GM18870 (cell line): ENCODE results near the gene PDE9A.

ENCODE experiments used
- ATAC-seq: cut with Tn5 transposase; IDR thresholded peaks from one replicate; pipeline ENCODE4 v1.9.1; 2021; ENCODE audit warnings: moderate library complexity; ENCODE audit not compliant: unreplicated experiment

PDE9A gene

DNA sequence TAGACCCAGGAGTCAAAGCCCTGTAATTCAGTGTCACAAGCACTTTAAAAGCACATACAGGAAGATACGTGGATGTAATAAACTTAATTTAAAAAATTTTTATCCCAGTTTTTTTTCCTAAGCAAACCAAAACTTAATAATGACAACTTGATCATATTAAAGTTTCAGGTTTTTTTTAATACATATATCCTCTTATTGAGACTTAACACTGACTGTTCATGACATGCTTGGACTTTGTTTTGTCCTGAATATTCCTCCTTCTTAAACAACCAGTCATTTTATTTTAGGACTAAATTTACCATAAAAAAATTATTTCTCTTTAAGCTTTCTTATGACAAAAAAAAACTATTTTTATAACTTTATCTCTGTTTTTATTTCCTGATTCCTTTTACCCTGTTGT is 161.8 kb downstream of the PDE9A start:
- ATAC-seq: no peak

DNA sequence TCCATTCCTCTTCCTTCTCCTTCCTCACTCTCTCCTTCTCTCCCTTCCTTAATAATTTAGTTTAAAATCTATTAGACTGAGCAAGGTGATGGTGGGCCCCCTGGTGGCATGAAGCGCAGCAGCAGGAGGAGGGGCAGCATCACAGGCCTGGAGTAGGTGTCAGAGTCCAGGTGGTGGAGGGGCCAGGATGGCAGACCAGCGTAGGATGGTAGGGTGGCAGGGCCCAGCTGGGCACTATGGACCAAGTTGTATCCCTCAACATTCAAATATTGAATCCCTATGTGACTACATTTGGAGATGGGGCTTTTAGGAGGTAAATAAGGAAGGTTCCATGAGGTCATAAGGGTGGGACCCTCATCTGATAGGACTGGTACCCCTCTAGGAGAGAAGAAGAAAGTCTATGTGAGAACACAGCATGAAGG is 164.9 kb downstream of the PDE9A start:
- no peak for ATAC-seq

DNA sequence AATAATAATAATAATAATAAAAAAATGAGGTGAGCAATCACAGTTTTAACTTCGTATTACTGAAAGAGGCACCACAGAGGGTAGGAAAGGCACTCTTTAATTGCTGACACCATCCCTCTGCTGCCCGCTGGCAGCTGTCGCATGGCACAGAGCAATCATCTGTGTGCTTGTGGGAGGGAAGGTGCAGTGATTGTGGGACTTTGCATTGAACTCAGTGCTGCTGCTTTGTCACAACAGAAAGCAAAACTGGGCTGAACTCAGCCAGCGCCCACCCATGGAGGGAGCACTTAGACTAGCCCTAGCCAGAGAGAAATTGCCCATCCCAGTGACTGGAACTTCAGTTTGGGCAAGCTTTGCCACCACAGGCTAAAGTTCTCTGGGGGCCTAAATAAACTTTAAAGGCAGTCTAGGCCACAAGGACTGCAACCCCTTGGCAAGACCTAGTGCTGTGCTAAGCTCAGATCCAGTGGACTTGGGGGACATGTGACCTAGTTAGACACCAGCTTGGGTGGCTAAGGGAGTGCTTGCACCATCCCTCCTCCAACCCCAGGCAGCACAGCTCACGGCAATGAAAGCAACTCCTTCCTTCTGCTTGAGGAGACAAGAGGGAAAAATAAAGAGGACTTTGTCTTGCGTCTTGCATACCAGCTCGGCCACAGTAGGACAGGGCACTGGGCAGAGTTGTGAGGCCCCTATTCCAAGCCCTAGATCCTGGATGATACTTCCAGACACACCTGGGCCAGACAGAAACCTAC is 166.6 kb downstream of the PDE9A start:
- no peak for ATAC-seq

DNA sequence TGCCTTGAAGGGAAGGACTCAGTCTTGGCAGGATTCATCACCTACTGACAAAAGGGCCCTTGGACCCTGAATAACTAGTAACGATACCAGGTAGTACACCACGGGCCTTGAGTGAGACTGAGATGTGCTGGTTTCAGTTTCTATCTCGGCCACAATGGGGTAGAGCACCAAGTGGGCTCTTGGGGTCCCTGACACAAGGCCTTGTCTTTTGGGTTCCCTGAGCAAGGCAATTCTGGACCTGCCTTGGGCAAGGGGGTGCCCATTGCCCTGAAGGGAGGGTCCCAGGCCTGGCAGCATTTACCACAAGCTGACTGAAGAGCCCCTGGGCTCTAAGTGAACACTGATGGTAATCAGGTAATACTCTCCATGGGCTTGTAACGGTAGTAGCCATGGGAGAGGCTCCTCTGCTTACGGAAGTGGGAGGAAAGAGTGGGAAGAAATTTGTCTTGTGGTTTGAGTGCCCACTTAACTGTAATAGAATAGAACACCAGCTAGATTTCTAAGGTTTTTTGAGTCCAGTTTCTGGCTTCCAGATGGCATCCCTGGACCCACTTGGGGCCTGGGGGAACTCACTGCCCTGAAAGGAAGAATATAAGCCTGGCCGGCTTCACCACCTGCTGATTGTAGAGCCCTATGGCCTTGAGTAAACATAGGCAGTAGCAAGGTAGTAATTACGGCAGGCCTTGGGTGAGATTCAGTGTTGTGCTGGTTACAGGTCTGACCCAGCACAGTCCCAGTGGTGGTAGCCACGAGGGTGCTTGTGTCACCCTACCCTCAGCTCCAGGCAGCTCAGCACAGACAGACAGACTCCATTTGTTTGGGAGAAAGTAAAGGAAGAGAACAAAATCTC is 167.4 kb downstream of the PDE9A start:
- no peak for ATAC-seq
